ENCODE results near the gene TBCK. TPM values are rescaled to one million over a fixed set of nuclear protein-coding genes. Genes with fewer than 3 reads are reported as not detected.

Gene TBCK
- total RNA-seq, 2 experiments from 2014 or later: 46.5 to 46.9 TPM

DNA sequence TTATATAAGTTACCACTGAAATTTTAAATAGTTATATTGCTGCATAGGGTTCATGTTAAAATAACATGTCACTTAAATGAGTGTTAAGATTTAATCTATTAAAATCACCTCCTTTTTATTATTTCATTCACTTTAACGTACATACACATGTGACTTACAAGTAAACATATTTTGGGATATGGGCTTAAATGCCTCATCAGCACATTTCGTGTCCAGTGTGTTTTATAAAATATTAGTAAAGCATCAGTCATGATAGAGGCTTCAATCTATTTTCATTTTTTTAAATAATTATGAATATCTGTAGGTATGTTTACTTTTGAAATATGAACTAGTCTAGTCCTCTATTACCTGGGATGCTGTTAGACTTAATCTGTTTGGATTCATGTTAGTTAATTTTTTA, 277.1 kb downstream of the TBCK start:
- no peaks in the 10 kb centered on the region for H3K36me3 ChIP-seq (ENCODE audit: insufficient read depth, low read length)
- H3K79me2 ChIP-seq (ENCODE audit: insufficient read depth, low read depth, low read length): no peaks in the 10 kb centered on the region
- intact Hi-C loops (cut with micrococcal nuclease; ENCODE audit: unreplicated experiment): no loop called here
- H4K20me1 ChIP-seq (ENCODE audit: insufficient read depth, low read length): no peaks in the 10 kb centered on the region
- H2AFZ ChIP-seq (ENCODE audit: low read length): no peak overlapping the region
- DNase-seq (ENCODE audit: low spot score): no peak
- CTCF ChIA-PET (ENCODE audit: unreplicated experiment): no interaction called here
- no peaks in the 10 kb centered on the region for H3K9me3 ChIP-seq (ENCODE audit: low read length)
- no TSS peak for BruUV-seq (replicated peaks)
- no peak overlapping the region for H3K4me3 ChIP-seq (ENCODE audit: low read depth, low read length, poor library complexity, severe bottlenecking)
- H3K4me1 ChIP-seq (ENCODE audit: insufficient read depth, low read length, poor library complexity, severe bottlenecking): no peaks in the 10 kb centered on the region
- TF ChIP-seq EZH2phosphoT487 (IDR thresholded peaks at IDR 0.05; ENCODE audit: borderline replicate concordance, low read depth, low read length): no peak
- TF ChIP-seq, protein P1, sequence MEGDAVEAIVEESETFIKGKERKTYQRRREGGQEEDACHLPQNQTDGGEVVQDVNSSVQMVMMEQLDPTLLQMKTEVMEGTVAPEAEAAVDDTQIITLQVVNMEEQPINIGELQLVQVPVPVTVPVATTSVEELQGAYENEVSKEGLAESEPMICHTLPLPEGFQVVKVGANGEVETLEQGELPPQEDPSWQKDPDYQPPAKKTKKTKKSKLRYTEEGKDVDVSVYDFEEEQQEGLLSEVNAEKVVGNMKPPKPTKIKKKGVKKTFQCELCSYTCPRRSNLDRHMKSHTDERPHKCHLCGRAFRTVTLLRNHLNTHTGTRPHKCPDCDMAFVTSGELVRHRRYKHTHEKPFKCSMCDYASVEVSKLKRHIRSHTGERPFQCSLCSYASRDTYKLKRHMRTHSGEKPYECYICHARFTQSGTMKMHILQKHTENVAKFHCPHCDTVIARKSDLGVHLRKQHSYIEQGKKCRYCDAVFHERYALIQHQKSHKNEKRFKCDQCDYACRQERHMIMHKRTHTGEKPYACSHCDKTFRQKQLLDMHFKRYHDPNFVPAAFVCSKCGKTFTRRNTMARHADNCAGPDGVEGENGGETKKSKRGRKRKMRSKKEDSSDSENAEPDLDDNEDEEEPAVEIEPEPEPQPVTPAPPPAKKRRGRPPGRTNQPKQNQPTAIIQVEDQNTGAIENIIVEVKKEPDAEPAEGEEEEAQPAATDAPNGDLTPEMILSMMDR (conservative IDR thresholded peaks at IDR 0.05; ENCODE audit: low read length): no peak
- H3K9me2 ChIP-seq (ENCODE audit: insufficient read depth, low read length): no peaks in the 10 kb centered on the region
- H3K4me2 ChIP-seq (ENCODE audit: low read length): no peak overlapping the region
- POLR2A ChIA-PET: interaction anchor here (0.5 to 1.0 kb wide), 2 partner anchors 12 to 138 kb away, joined by 3 to 6 read pairs; no protein-coding TSS in a partner anchor
- H3K27ac ChIP-seq (ENCODE audit: low read depth, low read length, poor library complexity, severe bottlenecking): no peak overlapping the region

DNA sequence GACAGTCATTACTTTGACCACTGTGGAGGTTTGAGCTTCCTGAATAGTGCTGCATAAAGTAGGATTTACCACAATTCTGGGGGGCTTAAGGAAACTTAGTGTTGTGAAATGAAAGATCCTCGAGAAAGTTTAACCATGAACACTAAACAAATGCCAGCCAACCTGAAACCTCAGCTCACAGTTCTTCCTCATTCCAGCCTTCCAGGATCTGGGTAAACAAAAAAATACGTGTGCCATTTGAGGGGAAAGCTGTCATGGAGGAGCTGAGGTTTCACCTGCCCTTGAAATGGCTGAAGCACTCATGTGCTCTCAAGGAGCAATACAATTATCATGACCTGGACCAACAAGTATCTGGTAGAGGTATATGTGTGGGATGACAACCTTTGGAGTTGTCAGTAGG, 278.0 kb downstream of the TBCK start:
- POLR2A ChIA-PET: no interaction called here
- no peak for DNase-seq (ENCODE audit: low spot score)
- CTCF ChIA-PET (ENCODE audit: unreplicated experiment): no interaction called here
- Histone ChIP-seq H4K20me1 (ENCODE audit: insufficient read depth, low read length) (no peaks in the 10 kb centered on the region), H3K4me3 (ENCODE audit: low read depth, low read length, poor library complexity, severe bottlenecking) (no peak overlapping the region), H3K79me2 (ENCODE audit: insufficient read depth, low read depth, low read length) (no peaks in the 10 kb centered on the region), H2AFZ (ENCODE audit: low read length) (no peak overlapping the region), H3K9me3 (ENCODE audit: low read length) (no peaks in the 10 kb centered on the region), H3K27ac (ENCODE audit: low read depth, low read length, poor library complexity, severe bottlenecking) (no peak overlapping the region), H3K4me2 (ENCODE audit: low read length) (no peak overlapping the region), H3K4me1 (ENCODE audit: insufficient read depth, low read length, poor library complexity, severe bottlenecking) (no peaks in the 10 kb centered on the region), H3K36me3 (ENCODE audit: insufficient read depth, low read length) (no peaks in the 10 kb centered on the region), H3K9me2 (ENCODE audit: insufficient read depth, low read length) (no peaks in the 10 kb centered on the region)
- TF ChIP-seq EZH2phosphoT487 (IDR thresholded peaks at IDR 0.05; ENCODE audit: borderline replicate concordance, low read depth, low read length): no peak
- TF ChIP-seq, protein P1 (conservative IDR thresholded peaks at IDR 0.05; ENCODE audit: low read length): no peak
- BruUV-seq (replicated peaks): no TSS peak
- intact Hi-C loops (cut with micrococcal nuclease; ENCODE audit: unreplicated experiment): no loop called here

DNA sequence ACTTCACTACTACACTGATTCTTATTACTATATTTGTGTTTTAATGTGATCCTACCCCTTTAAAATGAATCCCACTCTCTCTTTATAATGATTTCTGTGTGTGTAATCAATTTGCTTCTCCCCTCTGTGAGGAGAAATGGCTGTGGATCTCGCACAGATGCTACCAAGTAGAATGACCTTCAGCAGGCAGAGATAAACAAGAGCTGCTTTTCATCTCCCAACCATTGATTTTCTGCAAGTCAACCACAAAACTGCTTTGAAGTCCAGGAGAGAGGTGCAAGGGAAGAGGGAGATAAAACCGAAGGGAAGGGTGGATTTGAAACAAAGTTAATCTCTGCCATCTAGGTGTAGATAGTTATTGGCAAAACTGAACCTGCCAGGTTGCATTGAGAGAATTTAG, 279.2 kb downstream of the TBCK start:
- TF ChIP-seq, protein P1 (conservative IDR thresholded peaks at IDR 0.05; ENCODE audit: low read length): no peak
- TF ChIP-seq EZH2phosphoT487 (IDR thresholded peaks at IDR 0.05; ENCODE audit: borderline replicate concordance, low read depth, low read length): no peak
- ChIA-PET POLR2A (no interaction called here), CTCF (ENCODE audit: unreplicated experiment) (no interaction called here)
- no peak overlapping the region for H2AFZ ChIP-seq (ENCODE audit: low read length)
- intact Hi-C loops (cut with micrococcal nuclease; ENCODE audit: unreplicated experiment): no loop called here
- no TSS peak for BruUV-seq (replicated peaks)
- no peak for DNase-seq (ENCODE audit: low spot score)
- no peaks in the 10 kb centered on the region for H3K4me1 ChIP-seq (ENCODE audit: insufficient read depth, low read length, poor library complexity, severe bottlenecking)
- no peaks in the 10 kb centered on the region for H3K79me2 ChIP-seq (ENCODE audit: insufficient read depth, low read depth, low read length)
- H3K9me2 ChIP-seq (ENCODE audit: insufficient read depth, low read length): no peaks in the 10 kb centered on the region
- no peaks in the 10 kb centered on the region for H3K9me3 ChIP-seq (ENCODE audit: low read length)
- H3K27ac ChIP-seq (ENCODE audit: low read depth, low read length, poor library complexity, severe bottlenecking): no peak overlapping the region
- no peak overlapping the region for H3K4me3 ChIP-seq (ENCODE audit: low read depth, low read length, poor library complexity, severe bottlenecking)
- no peaks in the 10 kb centered on the region for H4K20me1 ChIP-seq (ENCODE audit: insufficient read depth, low read length)
- no peak overlapping the region for H3K4me2 ChIP-seq (ENCODE audit: low read length)
- H3K36me3 ChIP-seq (ENCODE audit: insufficient read depth, low read length): no peaks in the 10 kb centered on the region

Measured in OCI-LY7 (cell line).